OCI-LY7 (cell line): ENCODE results near the gene GTF3C1.

ENCODE experiments used
- CTCF ChIP-seq: fragments of 200-600 bp; sonication (generic); conservative IDR thresholded peaks from 2 replicates; pipeline ENCODE4 v1.5.1; 2014; ENCODE audit warnings: mild to moderate bottlenecking, antibody characterized with exemption, low read length, moderate library complexity, mixed read lengths
- EZH2phosphoT487 ChIP-seq: fragments of 200-600 bp; sonication (generic); IDR thresholded peaks from 2 replicates; pipeline ENCODE4 v1.6.1; 2018; ENCODE audit warnings: low read depth, borderline replicate concordance, mild to moderate bottlenecking, mixed run types, antibody characterized with exemption, low read length, moderate library complexity, mixed read lengths

- TF ChIP-seq CTCF (peak; percentile 47), EZH2phosphoT487 (no peak)
These were observed 104.1 kb downstream of the GTF3C1 start for GRCh38 chr16:27445502-27446175.
